Mesendoderm (in vitro differentiated cells): Measurements from ENCODE around the gene PYY.
"Not testable (repeated sequence)": the region's sequence is repeated elsewhere in the genome, so short reads cannot be mapped to it uniquely, and the experiment has no call there.

Source experiments
- DNase-seq: peaks from one replicate; pipeline ENCODE4 v3.0.0; 2013
- H2AK5ac ChIP-seq: 2 replicates; pipeline ENCODE4 v1.6.1; 2013; ENCODE audit warnings: low read length, inconsistent platforms
- H2BK120ac ChIP-seq: 2 replicates; pipeline ENCODE4 v1.6.1; 2013; ENCODE audit warnings: low read depth, mild to moderate bottlenecking, low read length, moderate library complexity, mixed read lengths
- H2BK15ac ChIP-seq: replicated peaks from 2 replicates; pipeline ENCODE4 v1.6.1; 2013; ENCODE audit warnings: low read depth, mild to moderate bottlenecking, moderate library complexity
- H2BK5ac ChIP-seq: 2 replicates; pipeline ENCODE4 v1.6.1; 2013; ENCODE audit warnings: low read length, inconsistent platforms
- H3K18ac ChIP-seq: 2 replicates; pipeline ENCODE4 v1.6.1; 2013; ENCODE audit warnings: mild to moderate bottlenecking, low read length, mixed read lengths
- H3K23ac ChIP-seq: one replicate; pipeline ENCODE4 v1.6.1; 2013; ENCODE audit warnings: low read length
- H3K27ac ChIP-seq: 2 replicates; pipeline ENCODE4 v1.5.1; 2013; ENCODE audit warnings: low read depth, mild to moderate bottlenecking, inconsistent platforms, low read length, moderate library complexity
- H3K27me3 ChIP-seq: 2 replicates; pipeline ENCODE4 v1.6.1; 2013; ENCODE audit warnings: low read length, control low read depth, mild to moderate bottlenecking, inconsistent platforms; ENCODE audit not compliant: insufficient read depth, poor library complexity
- H3K36me3 ChIP-seq: 2 replicates; pipeline ENCODE4 v1.6.1; 2013; ENCODE audit warnings: low read length, inconsistent platforms; ENCODE audit not compliant: control insufficient read depth, insufficient read depth
- H3K4ac ChIP-seq: one replicate; pipeline ENCODE4 v1.6.1; 2013; ENCODE audit warnings: low read depth, mild to moderate bottlenecking, low read length, moderate library complexity
- H3K4me1 ChIP-seq: 2 replicates; pipeline ENCODE4 v1.6.1; 2013; ENCODE audit warnings: low read depth, low read length, inconsistent platforms; ENCODE audit not compliant: control insufficient read depth
- H3K4me2 ChIP-seq: 2 replicates; pipeline ENCODE4 v1.6.1; 2013; ENCODE audit warnings: low read length
- H3K4me3 ChIP-seq: 2 replicates; pipeline ENCODE4 v1.5.1; 2013; ENCODE audit warnings: mild to moderate bottlenecking, low read length
- H3K56ac ChIP-seq: one replicate; pipeline ENCODE4 v1.6.1; 2013; ENCODE audit warnings: low read length
- H3K79me1 ChIP-seq: 2 replicates; pipeline ENCODE4 v1.6.1; 2013; ENCODE audit warnings: low read length, inconsistent platforms
- H3K79me2 ChIP-seq: 2 replicates; pipeline ENCODE4 v1.6.1; 2013; ENCODE audit warnings: mild to moderate bottlenecking, low read length; ENCODE audit not compliant: control insufficient read depth, insufficient read depth
- H3K9ac ChIP-seq: 2 replicates; pipeline ENCODE4 v1.6.1; 2013; ENCODE audit warnings: low read length, inconsistent platforms
- H4K5ac ChIP-seq: one replicate; pipeline ENCODE4 v1.6.1; 2013; ENCODE audit warnings: low read length
- H4K8ac ChIP-seq: one replicate; pipeline ENCODE4 v1.6.1; 2013; ENCODE audit warnings: low read depth, mild to moderate bottlenecking, control low read depth, low read length, moderate library complexity
- WGBS: extraction: QIAGEN DNeasy Blood & Tissue Kit; methylation state at CpG from one replicate; pipeline ENCODE4 v1.1.7; 2013; ENCODE audit warnings: low lambda C conversion rate, missing lambda C conversion rate; ENCODE audit not compliant: insufficient coverage; ENCODE audit errors: extremely low coverage; 5-methylcytosine and 5-hydroxymethylcytosine counted together

The PYY gene

GRCh38 chr17:43999024-43999423 lies 45.3 kb upstream of the PYY start:
- Histone ChIP-seq H3K27ac (no peak overlapping the region), H2BK120ac (no peak overlapping the region), H3K79me1 (no peaks in the 10 kb centered on the region), H3K4ac (no peak overlapping the region), H3K9ac (no peak overlapping the region), H3K18ac (no peak overlapping the region), H2AK5ac (no peak overlapping the region), H4K8ac (no peak overlapping the region), H2BK15ac (no peak overlapping the region), H3K27me3 (no peaks in the 10 kb centered on the region), H3K4me2 (no peak overlapping the region), H3K56ac (no peak overlapping the region), H3K79me2 (no peaks in the 10 kb centered on the region), H2BK5ac (no peak overlapping the region), H3K36me3 (no peaks in the 10 kb centered on the region), H3K4me1 (no peaks in the 10 kb centered on the region), H3K23ac (no peak overlapping the region), H4K5ac (no peak overlapping the region), H3K4me3 (no peak overlapping the region)
- no peak for DNase-seq
- no CpG with 5 or more reads among the region's 4 CpGs for WGBS

DNA sequence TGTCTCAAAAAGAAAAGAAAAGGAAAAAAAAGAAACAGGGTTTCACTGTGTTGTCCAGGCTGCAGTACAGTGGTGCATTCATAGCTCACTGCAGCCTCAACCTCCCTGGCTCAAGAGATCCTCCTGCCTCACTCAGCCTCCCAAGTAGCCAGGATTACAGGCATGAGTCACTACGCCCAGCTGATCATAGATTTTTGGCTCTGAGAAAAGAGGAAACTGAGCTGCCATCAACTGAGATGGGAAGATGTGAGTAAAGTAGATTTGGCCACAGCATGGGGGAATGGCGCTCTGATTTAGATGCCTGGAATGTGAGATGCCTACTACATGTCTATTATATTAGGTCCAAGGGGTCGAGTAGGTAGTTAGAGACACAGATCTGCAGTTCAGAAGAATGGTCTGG lies 44.8 kb upstream of the PYY start:
- Histone ChIP-seq H3K27me3 (no peaks in the 10 kb centered on the region), H2BK120ac (no peak overlapping the region)

DNA sequence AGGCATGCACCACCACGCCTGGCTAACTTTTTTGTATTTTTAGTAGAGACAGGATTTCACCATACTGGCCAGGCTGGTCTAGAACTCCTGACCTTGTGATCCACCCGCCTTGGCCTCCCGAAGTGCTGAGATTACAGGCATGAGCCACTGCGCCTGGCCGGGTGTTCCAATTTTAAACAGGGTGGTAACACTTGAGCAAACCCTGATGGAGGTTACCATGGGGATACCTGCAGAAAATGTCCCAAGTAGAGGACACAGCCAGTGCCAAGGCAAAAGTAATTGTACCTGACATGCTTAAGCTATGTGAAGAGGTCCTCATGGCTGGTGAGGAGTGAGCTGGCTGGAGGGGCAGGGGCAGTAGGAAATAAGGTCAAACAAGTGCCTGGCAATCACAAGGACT lies 43.4 kb upstream of the PYY start:
- H2BK15ac ChIP-seq, H3K56ac ChIP-seq, H3K18ac ChIP-seq, H3K4me3 ChIP-seq, H2BK120ac ChIP-seq, DNase-seq, H3K27ac ChIP-seq, H3K79me1 ChIP-seq, H2BK5ac ChIP-seq, H2AK5ac ChIP-seq, H3K4me1 ChIP-seq, H3K4me2 ChIP-seq, H3K23ac ChIP-seq, H4K5ac ChIP-seq, H3K27me3 ChIP-seq, H3K4ac ChIP-seq, H3K36me3 ChIP-seq, H3K79me2 ChIP-seq, H4K8ac ChIP-seq, H3K9ac ChIP-seq: not testable (repeated sequence)
- no CpG with 5 or more reads among the region's 5 CpGs for WGBS

More for the DNA sequence above, 44.8 kb upstream of the PYY start:
- Histone ChIP-seq H4K5ac (no peak overlapping the region), H3K23ac (no peak overlapping the region), H2BK15ac (no peak overlapping the region), H3K36me3 (no peaks in the 10 kb centered on the region), H3K4me3 (no peak overlapping the region), H3K18ac (no peak overlapping the region), H3K79me1 (no peaks in the 10 kb centered on the region), H2AK5ac (no peak overlapping the region), H3K56ac (no peak overlapping the region), H3K4me2 (no peak overlapping the region), H4K8ac (no peak overlapping the region), H3K27ac (no peak overlapping the region), H3K4me1 (no peaks in the 10 kb centered on the region), H2BK5ac (no peak overlapping the region), H3K4ac (no peak overlapping the region), H3K79me2 (no peaks in the 10 kb centered on the region), H3K9ac (no peak overlapping the region)
- no peak for DNase-seq
- no CpG with 5 or more reads among the region's 3 CpGs for WGBS

DNA sequence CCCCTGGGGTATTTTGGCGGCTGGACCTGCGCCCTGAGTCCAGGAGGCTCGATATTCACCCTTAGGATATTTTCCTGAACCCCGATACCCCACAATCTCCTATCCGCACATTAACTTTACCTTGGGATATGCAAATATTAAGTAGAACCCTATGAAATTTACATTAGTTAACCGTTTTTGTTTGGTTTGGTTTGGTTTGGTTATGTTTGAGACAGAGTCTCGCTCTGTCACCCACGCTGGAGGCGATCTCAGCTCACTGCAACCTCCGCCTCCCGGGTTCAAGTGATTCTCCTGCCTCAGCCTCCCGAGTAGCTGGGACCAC lies 41.4 kb upstream of the PYY start:
- no peak overlapping the region for H3K23ac ChIP-seq
- no peak for DNase-seq
- H2AK5ac ChIP-seq: no peak overlapping the region
- no peak overlapping the region for H3K4ac ChIP-seq
- no peak overlapping the region for H2BK15ac ChIP-seq
- no peak overlapping the region for H2BK5ac ChIP-seq
- no peaks in the 10 kb centered on the region for H3K27me3 ChIP-seq
- H3K27ac ChIP-seq: no peak overlapping the region
- no peak overlapping the region for H4K8ac ChIP-seq
- no peak overlapping the region for H4K5ac ChIP-seq
- H3K4me2 ChIP-seq: no peak overlapping the region
- H3K79me2 ChIP-seq: no peaks in the 10 kb centered on the region
- no peak overlapping the region for H3K9ac ChIP-seq
- no CpG with 5 or more reads among the region's 12 CpGs for WGBS
- H3K4me1 ChIP-seq: no peaks in the 10 kb centered on the region
- H3K4me3 ChIP-seq: no peak overlapping the region
- no peak overlapping the region for H3K56ac ChIP-seq
- H2BK120ac ChIP-seq: no peak overlapping the region
- no peak overlapping the region for H3K18ac ChIP-seq
- H3K79me1 ChIP-seq: no peaks in the 10 kb centered on the region
- no peaks in the 10 kb centered on the region for H3K36me3 ChIP-seq

GRCh38 chr17:43994272-43995149 lies 40.8 kb upstream of the PYY start:
- no peaks in the 10 kb centered on the region for H3K79me2 ChIP-seq
- no peak overlapping the region for H2BK120ac ChIP-seq
- peak overlapping the region; percentile 73 for H3K9ac ChIP-seq
- no peak overlapping the region for H3K27ac ChIP-seq
- no peak overlapping the region for H3K4me3 ChIP-seq
- no peaks in the 10 kb centered on the region for H3K4me1 ChIP-seq
- no peak overlapping the region for H4K5ac ChIP-seq
- H3K56ac ChIP-seq: peak overlapping the region; percentile 72
- no peak overlapping the region for H2BK5ac ChIP-seq
- no peak overlapping the region for H3K4ac ChIP-seq
- no peak overlapping the region for H2AK5ac ChIP-seq
- H4K8ac ChIP-seq: no peak overlapping the region
- H3K18ac ChIP-seq: no peak overlapping the region
- no peaks in the 10 kb centered on the region for H3K79me1 ChIP-seq
- no peaks in the 10 kb centered on the region for H3K27me3 ChIP-seq
- no peak overlapping the region for H2BK15ac ChIP-seq
- WGBS: no CpG with 5 or more reads among the region's 52 CpGs
- H3K23ac ChIP-seq: no peak overlapping the region
- H3K36me3 ChIP-seq: no peaks in the 10 kb centered on the region
- DNase-seq: peak; percentile 62
- peak overlapping the region; percentile 67 for H3K4me2 ChIP-seq

- no peak overlapping the region for H2BK15ac ChIP-seq
- H3K79me2 ChIP-seq: no peaks in the 10 kb centered on the region
- no peak overlapping the region for H3K9ac ChIP-seq
- no peak for DNase-seq
- H2BK5ac ChIP-seq: no peak overlapping the region
- H3K79me1 ChIP-seq: no peaks in the 10 kb centered on the region
- H4K8ac ChIP-seq: no peak overlapping the region
- no peak overlapping the region for H3K18ac ChIP-seq
- H4K5ac ChIP-seq: no peak overlapping the region
- no peak overlapping the region for H3K4me3 ChIP-seq
- no peak overlapping the region for H3K23ac ChIP-seq
- H2BK120ac ChIP-seq: no peak overlapping the region
- H3K4me2 ChIP-seq: no peak overlapping the region
- no peaks in the 10 kb centered on the region for H3K27me3 ChIP-seq
- no peak overlapping the region for H3K56ac ChIP-seq
- no peak overlapping the region for H3K4ac ChIP-seq
- H3K27ac ChIP-seq: no peak overlapping the region
- H3K4me1 ChIP-seq: no peaks in the 10 kb centered on the region
- H3K36me3 ChIP-seq: no peaks in the 10 kb centered on the region
- no CpG with 5 or more reads among the region's 14 CpGs for WGBS
- no peak overlapping the region for H2AK5ac ChIP-seq
Observed at GRCh38 chr17:43992641-43993040, 38.9 kb upstream of the PYY start.
